ENCODE measurements around the gene FGF14. TPM values are rescaled to one million over a fixed set of nuclear protein-coding genes. Genes with fewer than 3 reads are reported as not detected.

Gene FGF14
- total RNA-seq, 1 experiment from 2014 or later: 1.0 TPM

- no peak for DNase-seq (ENCODE audit: low spot score)
Measured at GRCh38 chr13:102250448-102250847, 151.4 kb downstream of the FGF14 start.

GRCh38 chr13:102244607-102245227 is 157.1 kb downstream of the FGF14 start:
- no peak for DNase-seq (ENCODE audit: low spot score)

- DNase-seq (ENCODE audit: low spot score): no peak
Measured at GRCh38 chr13:102240110-102240509, 161.7 kb downstream of the FGF14 start.

GRCh38 chr13:102237230-102237629 is 164.6 kb downstream of the FGF14 start:
- no peak for DNase-seq (ENCODE audit: low spot score)

- DNase-seq (ENCODE audit: low spot score): no peak
Measured at GRCh38 chr13:102236830-102237229, 165.0 kb downstream of the FGF14 start.

- DNase-seq (ENCODE audit: low spot score): no peak
Measured at GRCh38 chr13:102236341-102236740, 165.5 kb downstream of the FGF14 start.

GRCh38 chr13:102235689-102236088 is 166.2 kb downstream of the FGF14 start:
- DNase-seq (ENCODE audit: low spot score): no peak

- DNase-seq (ENCODE audit: low spot score): no peak
Measured at GRCh38 chr13:102234618-102235017, 167.2 kb downstream of the FGF14 start.

GRCh38 chr13:102233566-102234208 is 168.2 kb downstream of the FGF14 start:
- DNase-seq (ENCODE audit: low spot score): no peak

GRCh38 chr13:102231479-102231878 is 170.4 kb downstream of the FGF14 start:
- DNase-seq (ENCODE audit: low spot score): no peak

- no peak for DNase-seq (ENCODE audit: low spot score)
Measured at GRCh38 chr13:102227741-102228140, 174.1 kb downstream of the FGF14 start.

GRCh38 chr13:102226591-102226990 is 175.3 kb downstream of the FGF14 start:
- no peak for DNase-seq (ENCODE audit: low spot score)

- DNase-seq (ENCODE audit: low spot score): no peak
Measured at GRCh38 chr13:102225892-102226291, 176.0 kb downstream of the FGF14 start.

- no peak for DNase-seq (ENCODE audit: low spot score)
Measured at GRCh38 chr13:102220681-102221228, 181.1 kb downstream of the FGF14 start.

- DNase-seq (ENCODE audit: low spot score): no peak
Measured at GRCh38 chr13:102214956-102215355, 186.9 kb downstream of the FGF14 start.

- no peak for DNase-seq (ENCODE audit: low spot score)
Measured at GRCh38 chr13:102212729-102213128, 189.1 kb downstream of the FGF14 start.

- DNase-seq (ENCODE audit: low spot score): no peak
Measured at GRCh38 chr13:102208347-102208746, 193.5 kb downstream of the FGF14 start.

- no peak for DNase-seq (ENCODE audit: low spot score)
Measured at GRCh38 chr13:102207680-102208342, 194.0 kb downstream of the FGF14 start.

GRCh38 chr13:102203718-102204117 is 198.1 kb downstream of the FGF14 start:
- DNase-seq (ENCODE audit: low spot score): no peak

- DNase-seq (ENCODE audit: low spot score): no peak
Measured at GRCh38 chr13:102198418-102199311, 203.2 kb downstream of the FGF14 start.

GRCh38 chr13:102197193-102197592 is 204.7 kb downstream of the FGF14 start:
- DNase-seq (ENCODE audit: low spot score): no peak
